Measurements from ENCODE around the gene PXMP2.
A peak's percentile ranks its signal among the peaks of the same experiment; 100 is the strongest.

The PXMP2 gene

DNA sequence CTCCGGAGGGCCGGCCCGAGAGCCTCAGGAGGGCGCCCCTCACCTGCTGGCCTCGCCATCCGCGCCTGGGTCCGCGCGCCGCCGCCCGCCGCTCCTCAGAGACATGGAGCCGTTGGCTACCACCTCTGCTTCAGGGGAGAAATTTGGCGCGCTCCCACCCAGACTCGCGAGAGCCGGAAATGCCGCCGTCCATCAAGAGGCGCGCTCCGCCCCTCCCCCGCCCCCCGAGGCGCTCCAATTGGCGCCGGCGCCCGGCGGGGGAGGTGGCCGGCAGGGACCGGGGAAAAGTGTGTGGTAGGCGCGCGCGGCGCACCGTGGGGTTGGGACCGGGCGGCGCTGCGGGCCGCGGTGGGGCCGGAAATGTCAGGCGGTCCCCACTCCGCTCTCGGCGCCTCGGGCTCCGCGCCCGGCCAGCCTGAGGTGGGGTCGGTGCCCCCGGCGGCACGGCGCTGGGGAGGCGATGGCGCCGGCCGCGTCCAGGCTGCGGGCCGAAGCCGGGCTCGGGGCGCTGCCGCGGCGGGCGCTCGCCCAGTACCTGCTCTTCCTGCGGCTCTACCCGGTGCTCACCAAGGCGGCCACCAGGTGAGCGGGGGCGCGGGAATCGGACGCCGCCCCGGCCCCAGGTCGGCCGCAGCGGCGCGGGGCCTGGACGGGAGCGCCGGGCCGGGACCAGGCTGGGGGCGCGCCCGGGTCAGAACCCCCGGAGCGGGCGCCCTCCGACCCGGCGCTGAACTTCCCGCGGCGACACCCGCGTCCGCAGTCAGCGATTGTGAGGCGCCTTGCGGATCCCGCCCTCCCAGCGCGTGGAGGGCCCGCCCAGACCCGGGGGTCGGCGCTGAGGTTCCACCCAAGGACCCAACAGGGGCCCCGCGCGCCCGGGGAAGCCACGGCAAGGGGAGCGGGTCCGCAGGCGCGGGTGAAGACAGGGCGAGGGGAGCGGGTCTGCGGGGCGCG, at the start of gene PXMP2, which contains the start of gene POLE:
Gene PXMP2 (plus strand): TSS at position 377 of the 954 bp plus-strand sequence. CDS start 84 bp downstream, at position 461.
Gene POLE (minus strand): TSS at position 132 of the 954 bp plus-strand sequence. CDS start 27 bp downstream, at position 105.
- peak; percentile 83 to 94 (median 88) for DNase-seq

DNA sequence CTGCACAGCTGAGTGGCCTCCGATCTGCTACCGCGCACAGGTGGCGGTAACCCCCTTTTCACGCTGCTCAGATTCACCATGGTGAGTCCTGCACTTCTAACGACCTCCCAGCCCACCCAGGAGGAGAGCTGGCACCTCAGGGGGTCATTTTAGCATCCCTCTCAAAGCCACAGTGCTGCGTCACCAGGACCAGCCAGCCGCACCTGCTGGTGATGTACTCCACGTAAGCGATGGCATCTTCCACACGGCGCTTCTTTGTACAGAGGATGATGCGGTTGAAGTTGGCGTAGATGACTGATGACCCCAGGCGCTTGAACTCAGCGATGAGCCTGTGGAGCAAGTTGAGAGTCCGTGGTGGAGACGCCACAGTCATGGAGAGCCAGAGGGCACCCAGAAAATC, 49.6 kb upstream of the PXMP2 start:
- DNase-seq = no peak

DNA sequence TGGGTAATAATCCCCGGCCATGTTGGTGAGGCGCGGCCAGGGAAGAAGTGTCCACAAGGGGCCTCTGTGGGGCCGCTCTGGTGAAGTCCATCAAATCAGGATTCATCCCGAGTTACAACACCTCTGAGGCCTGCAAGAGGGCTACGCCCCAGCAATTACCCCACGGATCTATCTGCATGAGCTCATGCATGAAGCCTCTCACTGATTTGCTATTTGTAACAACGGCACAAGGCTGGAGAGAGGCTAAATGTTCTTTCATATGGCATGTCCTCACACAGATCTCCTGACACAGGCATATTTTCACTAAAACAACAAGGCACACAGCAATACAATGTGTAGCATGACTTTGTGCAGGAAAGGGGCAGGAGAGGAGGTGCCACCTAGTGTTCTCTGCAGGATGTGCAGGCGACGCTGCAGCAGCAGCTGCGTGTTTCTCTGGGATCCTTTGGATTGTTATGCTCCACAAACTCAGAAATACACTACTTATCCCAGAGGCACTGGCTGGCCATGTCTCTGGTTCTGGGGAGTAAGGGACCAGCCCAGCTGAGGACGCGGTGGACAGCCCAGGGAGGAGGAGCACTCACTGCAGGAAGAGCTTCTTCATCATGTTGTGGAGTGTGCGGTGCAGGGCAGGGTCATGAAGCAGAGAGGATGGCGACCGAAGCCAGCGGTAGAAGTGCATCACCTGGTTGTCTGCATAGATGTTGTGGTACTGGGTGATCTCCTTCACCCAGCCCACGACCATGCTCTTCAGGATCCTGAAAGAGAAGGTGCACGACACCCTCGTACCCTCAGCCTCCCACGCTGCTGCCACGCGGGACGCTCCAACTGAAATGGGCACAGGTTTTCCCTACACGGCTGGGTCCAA, 48.6 kb upstream of the PXMP2 start:
- DNase-seq = no peak

DNA sequence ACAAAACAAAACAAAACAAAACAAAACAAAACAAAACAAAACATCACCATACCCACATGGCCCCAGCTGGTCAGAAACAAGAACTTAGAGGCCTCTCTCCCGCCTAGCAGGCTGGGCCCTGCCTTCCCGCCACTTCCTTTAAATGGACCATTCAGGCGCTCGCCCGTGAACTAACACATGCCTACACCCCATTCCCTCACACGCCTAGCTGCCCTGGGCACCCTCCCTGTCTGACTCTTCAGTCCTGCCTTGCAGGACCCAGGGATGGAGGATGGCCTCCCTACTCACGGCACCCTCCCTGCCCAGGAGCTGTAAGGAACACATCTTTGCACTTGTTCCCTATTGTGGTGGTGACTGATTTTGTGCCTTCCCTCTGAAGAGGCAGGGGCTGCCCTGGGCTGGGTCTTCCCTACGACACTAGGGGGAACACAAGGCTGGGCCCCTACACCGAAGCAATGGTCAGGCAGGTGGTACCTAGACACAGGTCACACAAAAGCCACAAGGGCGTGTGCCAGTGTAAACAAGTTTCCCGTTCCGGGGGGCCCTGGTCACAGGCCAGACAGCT, 47.3 kb upstream of the PXMP2 start:
- DNase-seq = no peak

DNA sequence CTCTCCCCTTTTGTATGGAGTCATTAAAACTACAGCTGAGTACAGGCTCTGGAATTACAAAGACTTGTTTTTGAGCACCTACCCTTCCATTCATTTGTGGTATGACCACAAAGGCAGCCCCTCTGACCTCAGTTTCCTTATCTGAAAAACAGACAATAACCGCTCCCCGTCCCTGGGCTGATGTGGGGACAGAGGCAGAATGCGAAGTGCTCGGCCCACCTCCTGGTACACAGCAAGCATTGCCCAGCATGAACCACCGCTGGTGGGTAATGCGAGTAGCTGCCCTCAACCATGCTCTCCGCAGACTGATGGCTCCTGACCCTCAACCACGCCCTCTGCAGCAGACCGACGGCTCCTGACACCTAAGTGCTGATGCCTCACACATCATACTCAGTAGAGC, 46.5 kb upstream of the PXMP2 start:
- no peak for DNase-seq

DNA sequence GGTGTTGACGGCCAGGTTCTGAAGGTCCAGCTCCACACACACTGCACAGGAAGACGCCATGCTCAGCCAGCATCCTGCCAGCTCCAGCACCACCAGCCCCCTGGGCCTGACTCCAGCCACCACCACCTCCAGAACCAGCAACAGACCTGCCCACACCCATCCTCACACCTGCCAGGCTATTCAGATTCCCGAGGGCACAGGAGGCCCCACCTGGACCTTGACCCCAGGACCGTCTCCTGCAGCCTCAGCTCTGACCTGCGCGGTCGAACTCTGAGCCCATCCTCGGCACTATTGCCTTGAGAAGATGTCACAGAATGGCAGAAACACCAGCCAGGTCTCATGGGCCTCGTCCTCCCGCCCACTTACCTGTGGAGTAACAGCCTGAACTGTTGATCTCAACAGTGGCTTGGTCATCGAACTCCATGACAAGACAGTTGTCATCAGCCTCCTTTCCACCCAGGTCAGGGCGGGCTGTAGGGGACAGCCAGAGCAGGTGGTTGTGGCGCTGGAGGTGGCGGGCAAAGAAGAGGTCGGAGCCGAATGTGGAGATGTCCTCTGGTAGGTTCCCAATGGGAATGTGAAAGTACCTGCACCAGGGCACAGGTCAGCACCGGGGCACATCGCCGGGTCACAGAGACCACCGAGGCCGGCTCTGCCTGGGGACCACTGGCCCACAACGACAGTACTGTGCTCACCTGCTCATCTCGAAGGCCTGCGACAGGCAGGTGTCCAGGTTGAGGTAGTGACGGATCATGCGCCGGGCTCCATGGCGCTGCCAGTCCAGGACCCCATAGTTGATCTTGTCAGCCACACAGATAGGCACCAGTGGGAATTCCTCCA, 45.4 kb upstream of the PXMP2 start:
- no peak for DNase-seq

DNA sequence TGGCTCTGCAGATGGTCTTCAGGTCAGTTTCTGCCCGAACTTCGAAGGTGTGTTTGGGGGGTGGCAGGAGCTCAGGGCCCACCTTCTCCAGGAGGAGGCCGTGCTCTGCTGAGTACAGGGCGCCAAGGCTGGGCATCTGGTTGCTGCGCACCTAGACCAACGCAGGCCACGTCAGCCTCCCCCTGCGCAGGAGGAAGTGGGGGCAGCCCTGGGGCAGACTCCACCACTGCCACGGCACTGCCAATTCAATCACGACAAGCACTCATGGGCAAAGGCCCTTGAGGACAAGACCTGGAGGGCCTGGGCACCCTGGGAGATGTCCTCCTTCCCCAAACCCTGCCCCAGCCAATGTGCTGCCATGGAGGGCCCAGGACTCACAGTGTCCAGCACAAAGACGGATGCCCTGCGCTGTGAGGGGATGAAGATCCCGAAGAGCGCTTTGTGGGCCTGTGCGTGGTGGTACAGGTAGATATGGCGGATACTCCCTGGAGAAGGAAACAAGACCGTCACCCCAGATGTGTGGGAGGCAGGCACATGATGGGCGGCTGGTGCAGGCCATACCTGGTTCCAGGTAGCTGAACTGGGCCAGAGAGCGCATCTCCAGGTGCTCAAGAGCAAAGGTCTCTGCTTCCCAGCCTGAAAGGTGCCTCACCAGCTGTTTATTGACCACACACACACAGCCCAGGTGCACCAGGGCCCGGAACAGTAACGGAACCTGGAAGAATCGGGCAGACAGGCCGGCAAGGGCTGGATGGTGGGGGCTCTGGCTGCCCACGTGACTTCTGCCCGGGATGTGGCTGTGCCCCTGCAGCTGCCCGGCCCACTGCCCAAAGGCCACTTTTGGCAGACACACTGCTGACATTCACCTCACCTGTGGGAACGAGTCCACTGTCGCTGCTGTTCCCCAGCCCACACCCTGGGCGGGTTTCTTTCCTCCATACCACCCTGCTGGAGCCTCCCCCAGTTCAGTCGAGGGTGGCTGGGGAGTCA, 44.2 kb upstream of the PXMP2 start:
- no peak for DNase-seq

DNA sequence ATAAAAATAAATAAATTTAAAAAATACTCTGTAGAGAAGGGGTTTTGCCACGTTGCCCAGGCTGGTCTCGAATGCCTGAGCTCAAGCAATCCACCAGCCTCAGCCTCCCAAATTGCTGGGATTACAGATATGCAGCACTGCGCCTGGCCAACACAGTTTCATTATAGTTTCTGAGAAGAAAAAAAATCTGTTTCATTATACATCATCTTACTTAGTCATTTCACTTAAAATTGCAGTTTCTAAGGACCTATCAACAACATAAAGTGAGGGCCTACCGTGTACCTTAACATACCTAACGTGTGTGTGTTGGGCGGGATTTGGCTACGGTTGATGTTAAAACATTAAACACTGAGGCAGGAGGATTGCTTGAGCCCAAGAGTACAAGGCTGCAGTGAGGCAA, 40.5 kb upstream of the PXMP2 start:
- DNase-seq = no peak

DNA sequence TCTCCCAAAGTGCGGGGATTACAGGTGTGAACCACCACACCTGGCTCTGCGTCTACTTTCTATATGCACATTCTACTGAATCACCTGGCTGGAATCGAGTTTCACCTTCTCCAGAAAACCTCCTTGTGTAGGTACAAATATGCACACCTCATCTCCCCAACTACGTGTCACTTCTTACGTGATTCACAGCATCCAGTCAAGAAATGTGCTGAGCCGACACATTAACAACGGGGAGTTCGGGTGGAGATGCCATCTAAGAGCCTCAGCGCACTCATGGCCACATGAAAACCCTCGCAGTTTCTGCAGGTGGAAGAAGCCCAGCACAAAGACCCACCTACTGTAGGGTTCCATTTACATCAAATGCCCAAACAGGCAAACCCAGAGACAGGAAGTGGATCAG, 39.5 kb upstream of the PXMP2 start:
- DNase-seq = no peak

DNA sequence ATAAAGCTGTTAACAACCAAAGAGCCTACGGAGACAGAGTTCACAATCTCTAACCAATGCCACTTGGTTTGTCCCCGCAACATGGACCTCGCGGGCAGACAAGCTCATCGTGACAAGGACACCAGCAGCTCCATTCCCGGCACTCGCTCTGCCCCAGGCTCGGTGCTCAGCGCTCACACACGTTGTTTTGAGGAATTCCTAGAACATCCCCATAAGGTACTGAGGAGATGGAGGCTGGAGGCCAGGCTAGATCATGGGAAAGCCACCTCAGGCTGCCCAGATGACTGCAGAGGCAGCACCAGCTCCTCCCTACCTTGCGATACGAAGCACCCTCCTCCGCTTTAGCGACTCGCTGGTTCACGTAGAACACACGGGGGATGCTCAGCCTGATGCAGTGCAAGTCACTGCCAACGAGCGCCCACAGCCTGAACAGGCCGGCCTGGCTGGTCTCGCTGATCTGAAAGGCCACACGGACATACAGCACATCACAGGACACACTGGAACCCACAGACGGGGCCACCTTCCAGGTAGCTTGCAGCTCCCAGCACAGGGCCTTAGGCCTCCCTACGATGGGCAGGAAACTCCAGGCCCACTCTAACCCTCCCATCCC, 38.7 kb upstream of the PXMP2 start:
- DNase-seq = no peak

DNA sequence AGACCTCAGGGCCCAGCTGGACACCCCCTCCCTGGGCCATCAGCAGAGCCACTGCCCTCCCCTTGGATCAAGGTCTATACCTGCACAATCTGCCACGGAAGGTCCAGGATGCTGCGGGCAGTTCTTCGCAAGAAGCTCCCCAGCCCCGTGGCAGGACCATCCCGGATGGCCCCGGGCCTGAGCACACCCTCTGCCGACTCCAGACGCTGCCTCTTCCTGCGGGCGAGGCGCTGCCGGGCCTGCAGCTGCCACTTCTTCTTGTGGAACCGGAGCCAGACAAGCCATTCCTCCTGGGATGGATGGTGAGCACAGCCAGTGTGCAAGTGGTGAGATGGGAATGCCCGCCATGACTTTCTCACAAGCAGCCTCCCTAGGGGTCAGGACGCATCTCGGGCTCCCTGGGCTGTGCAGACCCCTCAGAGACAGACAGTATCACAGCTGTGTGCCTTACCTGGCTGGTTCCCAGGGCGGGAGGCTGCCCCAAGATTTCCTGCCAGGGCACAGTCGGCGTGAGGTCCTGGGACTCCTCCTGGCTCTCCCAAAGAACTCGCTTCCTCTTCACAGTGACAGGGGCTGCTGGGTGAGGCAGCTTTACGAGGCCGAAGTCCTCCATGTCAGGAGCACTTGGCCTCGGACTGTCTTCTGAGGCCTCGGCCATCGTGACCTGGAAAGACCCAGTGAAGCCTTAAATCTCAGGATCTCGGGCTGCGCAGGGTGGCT, 38.0 kb upstream of the PXMP2 start:
- DNase-seq = no peak

DNA sequence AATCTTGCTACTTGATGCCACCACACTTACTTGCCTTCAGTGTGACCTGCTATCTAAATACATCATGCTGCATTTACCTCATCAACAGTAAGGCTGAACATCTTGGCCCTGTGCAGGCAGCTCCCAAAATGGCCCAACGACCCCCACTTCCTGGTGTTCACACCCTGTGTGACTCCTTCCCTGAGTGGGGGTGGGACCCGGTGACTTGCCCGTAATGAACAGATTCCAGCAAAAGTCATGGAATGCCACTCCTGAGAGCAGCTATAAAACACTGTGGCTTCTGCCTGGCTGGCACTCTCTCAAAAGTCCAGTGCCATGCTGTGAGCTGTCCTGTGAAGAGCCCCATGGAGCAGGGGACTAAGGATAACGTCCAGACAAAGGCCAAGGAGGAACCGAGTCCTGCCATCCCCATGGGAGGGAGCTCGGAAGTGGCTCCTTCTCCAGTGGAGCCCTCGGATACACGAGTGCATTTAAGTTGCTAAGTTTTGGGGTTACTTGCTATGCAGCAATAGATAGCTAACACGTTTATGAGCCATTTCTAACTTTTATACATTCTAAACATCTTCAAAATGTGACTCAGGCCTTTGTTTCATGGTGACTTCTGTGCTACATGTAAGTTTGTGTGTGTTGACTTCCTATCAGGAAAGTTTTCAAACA, 35.8 kb upstream of the PXMP2 start:
- no peak for DNase-seq

DNA sequence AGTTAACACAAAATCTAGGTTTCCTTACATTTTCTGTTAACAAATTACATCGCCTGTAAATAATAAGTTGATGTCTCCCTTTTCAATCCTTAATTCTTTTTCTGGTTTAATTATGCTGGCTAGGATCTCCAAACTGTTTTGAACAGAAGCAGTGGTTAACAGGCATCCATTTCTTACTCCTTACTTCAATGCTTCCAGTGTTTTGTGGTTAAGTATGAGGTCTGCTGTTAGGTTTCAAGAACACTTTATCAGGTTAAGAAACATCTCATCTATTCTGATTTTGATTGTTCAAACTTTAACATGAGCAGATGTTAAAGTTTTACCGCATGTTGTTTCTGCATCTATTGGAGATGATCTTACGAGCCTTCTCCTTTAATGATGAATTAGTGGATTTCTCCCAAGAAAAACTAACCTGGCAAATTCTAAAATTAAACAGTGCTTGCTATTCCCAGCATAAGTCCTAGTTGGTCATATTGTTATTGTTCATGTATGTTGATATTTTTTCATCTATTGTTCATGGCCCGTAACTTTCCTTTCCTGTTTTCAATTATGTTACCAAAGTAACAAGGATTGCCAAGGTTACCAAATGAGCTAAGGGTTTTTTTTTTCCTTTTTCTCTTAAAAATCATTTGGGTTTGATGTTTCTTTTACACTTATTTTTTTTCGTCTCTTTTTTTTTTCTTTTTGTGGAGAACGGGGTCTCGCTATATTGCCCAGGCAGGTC, 33.7 kb upstream of the PXMP2 start:
- DNase-seq = no peak

DNA sequence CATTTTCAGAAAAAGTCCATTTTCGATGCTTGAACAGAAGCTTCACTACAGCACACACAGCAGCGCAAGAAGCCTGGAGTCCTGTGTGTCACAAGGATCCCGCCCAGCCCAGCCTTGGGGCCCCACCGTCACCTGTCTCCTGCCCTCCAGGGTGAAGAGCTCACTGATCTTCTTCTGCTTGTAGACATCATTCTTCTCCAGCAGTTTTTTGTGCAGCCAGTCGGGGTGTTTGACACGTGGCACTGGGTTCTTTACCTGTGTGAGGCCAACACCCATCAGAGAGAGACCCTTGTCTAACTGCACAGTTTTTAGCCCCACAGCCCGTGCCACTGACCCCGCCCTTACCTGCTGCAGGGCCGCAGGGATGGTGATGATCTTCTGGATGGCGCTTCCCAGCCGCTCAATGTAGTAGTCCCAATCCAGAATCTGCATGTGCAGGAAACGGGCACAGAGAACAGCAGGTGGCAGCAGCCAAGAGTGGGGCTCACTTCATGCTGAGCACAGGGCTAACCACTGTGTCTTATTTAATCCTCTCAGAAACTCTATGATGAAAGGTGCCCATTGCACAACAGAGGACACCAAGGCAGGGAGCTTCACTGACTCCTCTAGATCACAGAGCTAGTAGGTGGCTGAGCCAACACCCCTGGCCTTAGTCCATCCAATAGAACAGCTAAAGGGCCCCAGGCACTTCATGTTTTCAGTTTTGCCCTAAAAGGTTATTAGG, 30.2 kb upstream of the PXMP2 start:
- no peak for DNase-seq

DNA sequence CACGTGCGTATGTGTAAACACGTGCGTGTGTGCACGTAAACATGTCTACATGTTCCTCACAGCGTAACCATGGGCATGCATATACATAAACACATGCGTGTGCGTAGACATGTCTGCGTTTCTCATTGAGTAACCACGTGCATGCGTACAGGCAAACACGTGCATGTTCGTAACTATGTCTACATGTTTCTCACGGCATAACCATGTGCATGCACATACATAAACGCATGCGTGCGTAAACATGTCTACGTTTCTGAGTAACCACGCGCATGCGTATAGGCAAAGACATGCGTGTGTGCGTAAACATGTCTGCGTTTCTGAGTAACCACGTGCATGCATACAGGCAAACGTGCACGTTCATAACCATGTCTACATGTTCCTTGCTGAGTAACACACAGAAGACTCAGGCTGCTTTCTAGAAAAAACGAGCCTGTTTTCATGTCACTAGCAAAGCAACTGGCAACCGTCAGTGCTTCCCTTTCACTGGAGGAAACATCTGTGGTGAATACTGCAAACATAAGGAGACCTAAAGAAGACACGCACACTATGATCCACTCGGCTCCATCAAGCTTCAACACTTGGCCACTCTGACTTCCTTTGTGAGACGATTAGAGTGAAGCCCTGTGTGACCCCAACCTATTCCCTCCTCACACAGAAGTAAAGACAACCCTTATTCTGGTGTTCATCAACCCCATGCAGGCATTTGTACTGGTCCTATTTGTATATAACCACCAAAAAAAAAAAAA, 29.1 kb upstream of the PXMP2 start:
- no peak for DNase-seq

DNA sequence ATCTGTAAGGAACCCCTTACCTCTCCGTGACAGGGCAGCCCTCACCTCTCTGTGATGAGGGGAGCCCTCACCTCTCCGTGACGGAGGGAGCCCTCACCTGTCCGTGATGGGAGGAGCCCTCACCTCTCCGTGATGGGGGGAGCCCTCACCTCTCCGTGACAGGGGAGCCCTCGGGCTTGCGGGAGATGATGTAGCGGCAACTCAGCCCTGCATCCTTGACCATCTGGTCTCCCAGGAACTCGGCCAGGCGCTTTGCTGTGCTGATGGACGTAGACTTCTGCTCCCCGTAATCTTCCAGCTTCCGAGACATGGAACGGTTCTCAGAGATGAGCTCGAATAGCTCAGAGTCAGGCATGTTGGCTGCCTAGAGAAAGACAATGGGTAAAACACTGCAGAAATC, 28.2 kb upstream of the PXMP2 start:
- DNase-seq = no peak

DNA sequence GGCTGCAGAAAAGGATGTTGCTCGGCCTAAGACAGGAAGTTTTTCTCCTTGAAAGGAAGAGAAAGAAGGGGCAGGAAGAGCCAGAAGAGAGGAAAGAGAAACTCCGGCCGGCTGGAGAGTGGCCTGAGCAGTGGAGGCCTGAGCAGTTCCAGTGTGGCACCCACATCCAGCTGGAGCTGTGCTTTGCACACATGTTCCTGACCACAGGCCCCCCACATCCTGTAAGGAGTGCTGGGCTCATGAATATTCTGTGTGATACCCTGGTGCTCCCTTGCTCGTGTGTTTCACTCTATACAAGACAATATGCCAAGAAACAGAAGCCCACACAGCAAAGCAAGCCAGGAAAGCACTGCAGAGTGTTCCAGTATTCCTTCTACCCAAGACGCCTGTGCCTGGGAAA, 27.3 kb upstream of the PXMP2 start:
- peak in 1 of 6 experiments; percentile 11 for DNase-seq

Measured in stimulated activated naive CD4-positive, alpha-beta T cell (primary cell).